Testis (tissue), 3 donors: Measurements from ENCODE around the gene PLCL2. TPM values are rescaled to one million over a fixed set of nuclear protein-coding genes. Genes with fewer than 3 reads are reported as not detected.

Experiments used
- DNase-seq: peaks from one replicate; pipeline ENCODE4 v3.0.0-alpha.2; 2019
- H3K27ac ChIP-seq, 2 donors: fragments of 200-600 bp; sonication (generic); one replicate each; pipeline ENCODE4 v1.5.1; 2019
- H3K27me3 ChIP-seq: fragments of 200-600 bp; sonication (generic); one replicate; pipeline ENCODE4 v1.5.1; 2019
- H3K36me3 ChIP-seq: fragments of 200-600 bp; sonication (generic); one replicate; pipeline ENCODE4 v1.5.1; 2017; ENCODE audit warnings: low read depth; ENCODE audit errors: missing control alignments
- H3K4me1 ChIP-seq: fragments of 200-600 bp; sonication (generic); one replicate; pipeline ENCODE4 v1.5.1; 2019
- H3K4me3 ChIP-seq, 2 donors: fragments of 200-600 bp; sonication (generic); one replicate each; pipeline ENCODE4 v1.5.1; 2017 to 2019
- H3K9me3 ChIP-seq: fragments of 200-600 bp; sonication (generic); one replicate; pipeline ENCODE4 v1.5.1; 2017
- CTCF ChIP-seq, 3 experiments: fragments of 450-650 bp in 2 of 3; fragments of 200-600 bp in 1 of 3; sonication (generic) in 1 of 3; IDR thresholded peaks; one replicate each; pipeline ENCODE4 v1.5.1; 2016 to 2019; ENCODE audit warnings: antibody characterized with exemption in 3 of 3, mild to moderate bottlenecking in 2 of 3, moderate library complexity in 1 of 3
- POLR2A ChIP-seq: fragments of 450-650 bp; IDR thresholded peaks from one replicate; pipeline ENCODE4 v1.6.1; 2017; ENCODE audit warnings: antibody characterized with exemption, mild to moderate bottlenecking, moderate library complexity
- WGBS, 2 donors: methylation state at CpG; one replicate each; pipeline ENCODE4 v1.1.5; 2018; 5-methylcytosine and 5-hydroxymethylcytosine counted together
- intact Hi-C: fragments of 100-400 bp; cut with DNase I; formaldehyde crosslinking; loops from one replicate; pipeline ENCODE4 v1.15.1; 2023; ENCODE audit warnings: low total_unique reads
- polyA plus RNA-seq: library from polyadenylated mRNA; stranded (reverse); fragments of 350-450 nt; fragmentation: Illumina TruSeq; extraction: RNeasy Lipid Tissue Mini Kit (QIAGEN cat#74804); gene quantifications from one replicate; pipeline ENCODE4 v1.2.3, GENCODE V29; 2014; ENCODE audit warnings: low read depth, low replicate concordance; ENCODE audit not compliant: insufficient read depth
- total RNA-seq, 2 donors: library from RNA; depleted of rRNA; stranded (reverse); fragments of >200 nt; gene quantifications; one replicate each; pipeline ENCODE4 v1.2.3, GENCODE V29; 2016

The PLCL2 gene
- total and polyA plus RNA-seq, 3 donors from 2014 or later, result 10.7 to 23.0 (median 15.0) TPM

GRCh38 chr3:17090280-17090983 lies 205.7 kb downstream of the PLCL2 start:
- Histone ChIP-seq H3K36me3 (no peaks in the 10 kb centered on the region), H3K27me3 (no peaks in the 10 kb centered on the region), H3K9me3 (no peaks in the 10 kb centered on the region), H3K27ac (peak overlapping the region in 1 of 2 donors; percentile 80), H3K4me3 (no peak overlapping the region), H3K4me1 (peaks cover 26% of the 10 kb centered on the region)
- intact Hi-C loops, result no loop called here
- no peak for DNase-seq
- TF ChIP-seq POLR2A (no peak), CTCF (IDR thresholded peaks at IDR 0.05) (no peak)
- 58 to 63% methylated on average over 6 of the region's 6 CpGs for WGBS, 2 donors

GRCh38 chr3:17091910-17092582 lies 207.3 kb downstream of the PLCL2 start:
- Histone ChIP-seq H3K27ac (peak overlapping the region in 1 of 2 donors; percentile 25), H3K27me3 (no peaks in the 10 kb centered on the region), H3K4me3 (no peak overlapping the region), H3K9me3 (no peaks in the 10 kb centered on the region), H3K36me3 (no peaks in the 10 kb centered on the region), H3K4me1 (peaks cover 26% of the 10 kb centered on the region)
- no peak for DNase-seq
- WGBS, 2 donors, result 46 to 59% methylated on average over 6 of the region's 6 CpGs
- intact Hi-C loops, result no loop called here
- TF ChIP-seq CTCF (IDR thresholded peaks at IDR 0.05) (no peak), POLR2A (no peak)

- Histone ChIP-seq H3K4me1 (peaks cover 26% of the 10 kb centered on the region), H3K27ac (no peak overlapping the region), H3K4me3 (no peak overlapping the region), H3K36me3 (no peaks in the 10 kb centered on the region), H3K27me3 (no peaks in the 10 kb centered on the region), H3K9me3 (no peaks in the 10 kb centered on the region)
- TF ChIP-seq CTCF (IDR thresholded peaks at IDR 0.05) (no peak), POLR2A (no peak)
- intact Hi-C loops, result no loop called here
- DNase-seq, result no peak
- WGBS, 2 donors, result 77 to 81% methylated on average over 2 of the region's 2 CpGs
Observed at GRCh38 chr3:17092583-17092933, 207.8 kb downstream of the PLCL2 start.

- H3K27ac ChIP-seq, result no peak overlapping the region
- H3K4me1 ChIP-seq, result peaks cover 13% of the 10 kb centered on the region
- TF ChIP-seq POLR2A (no peak), CTCF (IDR thresholded peaks at IDR 0.05) (no peak)
- H3K36me3 ChIP-seq, result no peaks in the 10 kb centered on the region
- intact Hi-C loops, result no loop called here
- no peak overlapping the region for H3K4me3 ChIP-seq
- 52 to 58% methylated on average over 5 of the region's 6 CpGs for WGBS, 2 donors
- no peaks in the 10 kb centered on the region for H3K9me3 ChIP-seq
- no peak for DNase-seq
- H3K27me3 ChIP-seq, result no peaks in the 10 kb centered on the region
Observed at GRCh38 chr3:17094551-17094950, 209.8 kb downstream of the PLCL2 start.
